Stimulated activated CD4-positive, alpha-beta T cell treated with anti-CD3 and anti-CD28 coated beads, TNF-alpha, amount 100 ng/mL, for 24 hours (primary cell): ENCODE measurements around the gene DOCK8.
"Not testable (repeated sequence)": the region's sequence is repeated elsewhere in the genome, so short reads cannot be mapped to it uniquely, and the experiment has no call there.

ENCODE experiments used
- DNase-seq, 3 experiments: peaks; one replicate each; pipeline ENCODE4 v3.0.0-alpha.2; 2020; ENCODE audit warnings: low read depth in 3 of 3

DOCK8 gene

GRCh38 chr9:214648-215493 is at the start of gene DOCK8:
Gene DOCK8, plus strand, starts transcription at chr9:214865. Its CDS starts 112 bp downstream, at chr9:214977.
- DNase-seq, result peak; percentile 12 to 56 (median 24)

- not testable (repeated sequence) for DNase-seq
These were observed 44.9 kb upstream of the DOCK8 start for GRCh38 chr9:169757-170156.

GRCh38 chr9:178140-178825 is 36.4 kb upstream of the DOCK8 start:
- not testable (repeated sequence) for DNase-seq

- peak; percentile 48 to 77 (median 54) for DNase-seq
These were observed 35.7 kb upstream of the DOCK8 start, which contains the start of gene ZNG1A for GRCh38 chr9:178970-179383. Gene ZNG1A, minus strand, starts transcription at chr9:179056. Its CDS starts 87 bp downstream, at chr9:178969.

GRCh38 chr9:199601-200000 is 15.1 kb upstream of the DOCK8 start:
- DNase-seq, result not testable (repeated sequence)

GRCh38 chr9:206481-206880 is 8.2 kb upstream of the DOCK8 start:
- no peak for DNase-seq

GRCh38 chr9:209143-209758 is 5.4 kb upstream of the DOCK8 start:
- DNase-seq, result no peak

- no peak for DNase-seq
These were observed 3.6 kb upstream of the DOCK8 start for GRCh38 chr9:211036-211435.

- DNase-seq, result no peak
These were observed 3.1 kb upstream of the DOCK8 start for GRCh38 chr9:211557-211956.

GRCh38 chr9:212297-212696 is 2.4 kb upstream of the DOCK8 start:
- DNase-seq, result no peak

GRCh38 chr9:213901-214300 is 764 bp upstream of the DOCK8 start:
- DNase-seq, result not testable (repeated sequence)

GRCh38 chr9:214351-214647 is 366 bp upstream of the DOCK8 start:
- DNase-seq, result no peak

- DNase-seq, result no peak
These were observed 1.0 kb downstream of the DOCK8 start for GRCh38 chr9:215631-216155.

GRCh38 chr9:216866-217265 is 2.2 kb downstream of the DOCK8 start:
- no peak for DNase-seq

- DNase-seq, result no peak
These were observed 3.3 kb downstream of the DOCK8 start for GRCh38 chr9:217950-218349.

- DNase-seq, result not testable (repeated sequence)
These were observed 4.4 kb downstream of the DOCK8 start for GRCh38 chr9:219036-219435.

GRCh38 chr9:219670-220365 is 5.2 kb downstream of the DOCK8 start:
- no peak for DNase-seq

GRCh38 chr9:221989-222776 is 7.5 kb downstream of the DOCK8 start:
- no peak for DNase-seq

GRCh38 chr9:223152-223551 is 8.5 kb downstream of the DOCK8 start:
- DNase-seq, result no peak

- no peak for DNase-seq
These were observed 9.4 kb downstream of the DOCK8 start for GRCh38 chr9:224026-224425.
